HEK293 (cell line): Measurements from ENCODE around the gene GAS2L2.

Experiments used
- GLI2 ChIP-seq: fragments of 450-650 bp; formaldehyde crosslinking; IDR thresholded peaks from 2 replicates; pipeline ENCODE4; 2017; ENCODE audit warnings: missing biosample characterization, missing genetic modification characterization, low read depth, borderline replicate concordance
- GLIS1 ChIP-seq: fragments of 450-650 bp; formaldehyde crosslinking; IDR thresholded peaks from 2 replicates; pipeline ENCODE4 v1.5.1; 2016; ENCODE audit warnings: missing biosample characterization, missing genetic modification characterization
- HIC1 ChIP-seq: fragments of 450-650 bp; formaldehyde crosslinking; IDR thresholded peaks from 2 replicates; pipeline ENCODE4 v1.5.1; 2016; ENCODE audit warnings: missing biosample characterization, missing genetic modification characterization
- KLF8 ChIP-seq: fragments of 450-650 bp; formaldehyde crosslinking; IDR thresholded peaks from 2 replicates; pipeline ENCODE4 v1.5.1; 2016; ENCODE audit warnings: missing biosample characterization, missing genetic modification characterization
- KLF9 ChIP-seq: fragments of 450-650 bp; formaldehyde crosslinking; IDR thresholded peaks from 2 replicates; pipeline ENCODE4 v1.5.1; 2016; ENCODE audit warnings: missing biosample characterization, missing genetic modification characterization, low read depth
- SP2 ChIP-seq: fragments of 450-650 bp; formaldehyde crosslinking; IDR thresholded peaks from 2 replicates; pipeline ENCODE4 v1.5.1; 2016; ENCODE audit warnings: missing biosample characterization, missing genetic modification characterization
- ZBTB17 ChIP-seq: fragments of 450-650 bp; formaldehyde crosslinking; IDR thresholded peaks from 2 replicates; pipeline ENCODE4 v1.5.1; 2016; ENCODE audit warnings: missing biosample characterization, missing genetic modification characterization
- ZBTB20 ChIP-seq: fragments of 450-650 bp; formaldehyde crosslinking; IDR thresholded peaks from 2 replicates; pipeline ENCODE4 v1.5.1; 2016; ENCODE audit warnings: missing biosample characterization, missing genetic modification characterization
- ZBTB26 ChIP-seq: fragments of 450-650 bp; formaldehyde crosslinking; optimal IDR thresholded peaks from 2 replicates; pipeline ENCODE3; 2016; ENCODE audit warnings: missing biosample characterization, mild to moderate bottlenecking, missing genetic modification characterization
- ZBTB48 ChIP-seq: fragments of 450-650 bp; formaldehyde crosslinking; IDR thresholded peaks from 2 replicates; pipeline ENCODE4 v1.5.1; 2016; ENCODE audit warnings: missing biosample characterization, missing genetic modification characterization
- ZBTB8A ChIP-seq: fragments of 450-650 bp; formaldehyde crosslinking; IDR thresholded peaks from 2 replicates; pipeline ENCODE4 v1.5.1; 2016; ENCODE audit warnings: missing biosample characterization, missing genetic modification characterization
- ZNF140 ChIP-seq: fragments of 450-650 bp; formaldehyde crosslinking; IDR thresholded peaks from 2 replicates; pipeline ENCODE4 v1.5.1; 2016; ENCODE audit warnings: missing biosample characterization, missing genetic modification characterization
- ZNF292 ChIP-seq: fragments of 450-650 bp; formaldehyde crosslinking; IDR thresholded peaks from 2 replicates; pipeline ENCODE4 v1.5.1; 2016; ENCODE audit warnings: low read depth, missing biosample characterization, missing genetic modification characterization, borderline replicate concordance
- ZNF391 ChIP-seq: fragments of 450-650 bp; formaldehyde crosslinking; IDR thresholded peaks from 2 replicates; pipeline ENCODE4 v1.5.1; 2016; ENCODE audit warnings: low read depth, missing biosample characterization, missing genetic modification characterization, borderline replicate concordance
- ZNF529 ChIP-seq: fragments of 450-650 bp; formaldehyde crosslinking; IDR thresholded peaks from 2 replicates; pipeline ENCODE4 v1.5.1; 2017; ENCODE audit warnings: missing genetic modification characterization, missing biosample characterization; ENCODE audit not compliant: insufficient replicate concordance
- ZNF561 ChIP-seq: fragments of 450-650 bp; IDR thresholded peaks from 2 replicates; pipeline ENCODE4 v1.5.1; 2018; ENCODE audit warnings: missing biosample characterization, missing genetic modification characterization, borderline replicate concordance
- ZNF596 ChIP-seq: fragments of 450-650 bp; IDR thresholded peaks from 2 replicates; pipeline ENCODE4 v1.5.0; 2018; ENCODE audit warnings: missing biosample characterization, mild to moderate bottlenecking, missing genetic modification characterization, moderate library complexity
- ZNF600 ChIP-seq: fragments of 450-650 bp; formaldehyde crosslinking; IDR thresholded peaks from 2 replicates; pipeline ENCODE4 v1.5.1; 2016; ENCODE audit warnings: missing biosample characterization, missing genetic modification characterization
- ZNF621 ChIP-seq: fragments of 450-650 bp; formaldehyde crosslinking; IDR thresholded peaks from 2 replicates; pipeline ENCODE4 v1.5.1; 2017; ENCODE audit warnings: missing biosample characterization, missing genetic modification characterization
- ZNF692 ChIP-seq: fragments of 450-650 bp; formaldehyde crosslinking; IDR thresholded peaks from 2 replicates; pipeline ENCODE4 v1.5.1; 2016; ENCODE audit warnings: missing biosample characterization, missing genetic modification characterization
- ZNF701 ChIP-seq: fragments of 450-650 bp; formaldehyde crosslinking; IDR thresholded peaks from 2 replicates; pipeline ENCODE4 v1.5.1; 2016; ENCODE audit warnings: missing biosample characterization, missing genetic modification characterization
- ZNF777 ChIP-seq: fragments of 450-650 bp; formaldehyde crosslinking; IDR thresholded peaks from 2 replicates; pipeline ENCODE4 v1.5.1; 2017; ENCODE audit warnings: missing biosample characterization, missing genetic modification characterization, borderline replicate concordance
- TF ChIP-seq, protein P1 (sequence below): fragments of 450-650 bp; formaldehyde crosslinking; IDR thresholded peaks from 2 replicates; pipeline ENCODE4 v1.5.1; 2016; ENCODE audit warnings: missing biosample characterization, missing genetic modification characterization
- TF ChIP-seq, protein P2 (sequence below): fragments of 450-650 bp; formaldehyde crosslinking; IDR thresholded peaks from 2 replicates; pipeline ENCODE4 v1.5.1; 2017; ENCODE audit warnings: missing biosample characterization, missing genetic modification characterization
- TF ChIP-seq, protein P3 (sequence below): fragments of 450-650 bp; formaldehyde crosslinking; IDR thresholded peaks from 2 replicates; pipeline ENCODE4 v1.5.1; 2016; ENCODE audit warnings: missing biosample characterization, missing genetic modification characterization, borderline replicate concordance

GAS2L2 gene

DNA sequence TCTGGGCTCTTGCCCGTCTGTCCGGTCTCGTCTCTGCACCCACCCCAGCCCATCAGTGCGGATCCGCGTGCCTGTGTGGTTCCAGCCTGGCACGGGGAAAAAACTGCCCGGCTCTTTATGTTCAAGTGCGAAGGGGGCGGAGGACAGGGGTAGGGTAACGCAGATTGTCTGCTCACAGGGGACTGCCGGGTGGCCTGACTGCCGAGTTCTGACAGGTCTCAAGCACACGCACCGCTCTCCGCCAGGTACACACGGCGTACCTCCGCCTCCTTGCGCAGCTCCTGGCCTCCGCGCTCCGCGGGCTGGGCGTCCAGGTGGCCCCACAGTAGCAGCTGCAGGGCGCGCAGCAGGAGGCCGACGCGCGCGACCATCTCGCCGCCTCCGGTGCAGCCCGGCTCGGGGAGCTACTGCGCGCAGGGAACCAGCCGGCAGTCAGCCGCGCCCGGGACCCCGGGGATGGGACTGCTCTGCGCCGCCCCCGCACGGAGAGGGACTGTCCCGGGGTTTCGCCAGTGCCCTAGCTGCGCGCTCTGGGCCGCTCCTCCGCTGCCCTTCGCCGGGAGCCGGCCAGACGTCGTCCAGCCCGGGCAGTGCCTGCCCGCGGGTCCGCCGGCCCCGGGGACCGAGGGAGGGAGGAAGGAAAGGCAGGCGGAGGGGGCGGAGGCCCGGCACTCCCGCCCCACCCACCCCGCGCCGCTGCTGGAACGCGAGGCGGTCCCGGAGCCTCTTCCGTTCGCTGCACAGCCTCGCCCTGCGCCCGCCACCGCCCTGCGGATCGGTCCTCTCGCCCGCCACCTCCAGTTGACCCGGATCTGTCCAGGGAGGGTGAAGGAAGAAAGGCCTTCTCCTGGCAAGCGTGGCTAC lies 42.2 kb upstream of the GAS2L2 start, which contains the start of gene MMP28 (continued):
- TF ChIP-seq ZBTB26 = peak; percentile 93
- peak; percentile 73 for TF ChIP-seq ZBTB8A (tag by site-specific recombination)
- TF ChIP-seq ZNF600 (tag by site-specific recombination) = peak; percentile 63; the same call in 1 of the 2 replicates
- TF ChIP-seq, protein P1, sequence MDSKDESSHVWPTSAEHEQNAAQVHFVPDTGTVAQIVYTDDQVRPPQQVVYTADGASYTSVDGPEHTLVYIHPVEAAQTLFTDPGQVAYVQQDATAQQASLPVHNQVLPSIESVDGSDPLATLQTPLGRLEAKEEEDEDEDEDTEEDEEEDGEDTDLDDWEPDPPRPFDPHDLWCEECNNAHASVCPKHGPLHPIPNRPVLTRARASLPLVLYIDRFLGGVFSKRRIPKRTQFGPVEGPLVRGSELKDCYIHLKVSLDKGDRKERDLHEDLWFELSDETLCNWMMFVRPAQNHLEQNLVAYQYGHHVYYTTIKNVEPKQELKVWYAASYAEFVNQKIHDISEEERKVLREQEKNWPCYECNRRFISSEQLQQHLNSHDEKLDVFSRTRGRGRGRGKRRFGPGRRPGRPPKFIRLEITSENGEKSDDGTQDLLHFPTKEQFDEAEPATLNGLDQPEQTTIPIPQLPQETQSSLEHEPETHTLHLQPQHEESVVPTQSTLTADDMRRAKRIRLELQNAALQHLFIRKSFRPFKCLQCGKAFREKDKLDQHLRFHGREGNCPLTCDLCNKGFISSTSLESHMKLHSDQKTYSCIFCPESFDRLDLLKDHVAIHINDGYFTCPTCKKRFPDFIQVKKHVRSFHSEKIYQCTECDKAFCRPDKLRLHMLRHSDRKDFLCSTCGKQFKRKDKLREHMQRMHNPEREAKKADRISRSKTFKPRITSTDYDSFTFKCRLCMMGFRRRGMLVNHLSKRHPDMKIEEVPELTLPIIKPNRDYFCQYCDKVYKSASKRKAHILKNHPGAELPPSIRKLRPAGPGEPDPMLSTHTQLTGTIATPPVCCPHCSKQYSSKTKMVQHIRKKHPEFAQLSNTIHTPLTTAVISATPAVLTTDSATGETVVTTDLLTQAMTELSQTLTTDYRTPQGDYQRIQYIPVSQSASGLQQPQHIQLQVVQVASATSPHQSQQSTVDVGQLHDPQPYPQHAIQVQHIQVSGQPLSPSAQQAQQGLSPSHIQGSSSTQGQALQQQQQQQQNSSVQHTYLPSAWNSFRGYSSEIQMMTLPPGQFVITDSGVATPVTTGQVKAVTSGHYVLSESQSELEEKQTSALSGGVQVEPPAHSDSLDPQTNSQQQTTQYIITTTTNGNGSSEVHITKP (tag by site-specific recombination) = peak; percentile 49
- peak; percentile 86 for TF ChIP-seq KLF9 (tag by site-specific recombination)
- TF ChIP-seq, protein P2, sequence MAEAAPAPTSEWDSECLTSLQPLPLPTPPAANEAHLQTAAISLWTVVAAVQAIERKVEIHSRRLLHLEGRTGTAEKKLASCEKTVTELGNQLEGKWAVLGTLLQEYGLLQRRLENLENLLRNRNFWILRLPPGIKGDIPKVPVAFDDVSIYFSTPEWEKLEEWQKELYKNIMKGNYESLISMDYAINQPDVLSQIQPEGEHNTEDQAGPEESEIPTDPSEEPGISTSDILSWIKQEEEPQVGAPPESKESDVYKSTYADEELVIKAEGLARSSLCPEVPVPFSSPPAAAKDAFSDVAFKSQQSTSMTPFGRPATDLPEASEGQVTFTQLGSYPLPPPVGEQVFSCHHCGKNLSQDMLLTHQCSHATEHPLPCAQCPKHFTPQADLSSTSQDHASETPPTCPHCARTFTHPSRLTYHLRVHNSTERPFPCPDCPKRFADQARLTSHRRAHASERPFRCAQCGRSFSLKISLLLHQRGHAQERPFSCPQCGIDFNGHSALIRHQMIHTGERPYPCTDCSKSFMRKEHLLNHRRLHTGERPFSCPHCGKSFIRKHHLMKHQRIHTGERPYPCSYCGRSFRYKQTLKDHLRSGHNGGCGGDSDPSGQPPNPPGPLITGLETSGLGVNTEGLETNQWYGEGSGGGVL (tag by site-specific recombination) = peak; percentile 87
- TF ChIP-seq ZNF596 = no peak
- no peak; the same call in 1 of the 2 replicates for TF ChIP-seq HIC1
- peak; percentile 56 for TF ChIP-seq ZBTB17 (tag by site-specific recombination)
- TF ChIP-seq, protein P3, sequence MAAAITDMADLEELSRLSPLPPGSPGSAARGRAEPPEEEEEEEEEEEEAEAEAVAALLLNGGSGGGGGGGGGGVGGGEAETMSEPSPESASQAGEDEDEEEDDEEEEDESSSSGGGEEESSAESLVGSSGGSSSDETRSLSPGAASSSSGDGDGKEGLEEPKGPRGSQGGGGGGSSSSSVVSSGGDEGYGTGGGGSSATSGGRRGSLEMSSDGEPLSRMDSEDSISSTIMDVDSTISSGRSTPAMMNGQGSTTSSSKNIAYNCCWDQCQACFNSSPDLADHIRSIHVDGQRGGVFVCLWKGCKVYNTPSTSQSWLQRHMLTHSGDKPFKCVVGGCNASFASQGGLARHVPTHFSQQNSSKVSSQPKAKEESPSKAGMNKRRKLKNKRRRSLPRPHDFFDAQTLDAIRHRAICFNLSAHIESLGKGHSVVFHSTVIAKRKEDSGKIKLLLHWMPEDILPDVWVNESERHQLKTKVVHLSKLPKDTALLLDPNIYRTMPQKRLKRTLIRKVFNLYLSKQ (tag by site-specific recombination) = no peak
- TF ChIP-seq KLF8 (tag by site-specific recombination) = peak; percentile 38; the same call in 1 of the 2 replicates
- no peak for TF ChIP-seq ZNF140 (tag by site-specific recombination)
- peak; percentile 84 for TF ChIP-seq ZBTB20 (tag by site-specific recombination)
- no peak for TF ChIP-seq ZNF292
- peak; percentile 48; the same call in 1 of the 2 replicates for TF ChIP-seq ZNF561 (tag by site-specific recombination)
- TF ChIP-seq ZNF621 = no peak
- TF ChIP-seq ZNF692 (tag by site-specific recombination) = peak; percentile 92
- peak; percentile 45; the same call in 1 of the 2 replicates for TF ChIP-seq ZNF777 (tag by site-specific recombination)
- TF ChIP-seq GLI2 (tag by site-specific recombination) = no peak
- TF ChIP-seq ZBTB48 (tag by site-specific recombination) = peak; percentile 83
- TF ChIP-seq ZNF391 = 0 out of 2 replicates have a peak, but pooled peaks have one; percentile 18
- TF ChIP-seq SP2 = peak; percentile 52
- TF ChIP-seq ZNF529 = no peak
- TF ChIP-seq GLIS1 (tag by site-specific recombination) = peak; percentile 92
- TF ChIP-seq ZNF701 (tag by site-specific recombination) = no peak
